Hepatocyte (in vitro differentiated cells): ENCODE results near the gene POU6F2.

Source experiments
- CTCF ChIP-seq: fragments of 200-600 bp; sonication (generic); IDR thresholded peaks from 2 replicates; pipeline ENCODE4 v1.5.1; 2016; ENCODE audit warnings: antibody characterized with exemption, mild to moderate bottlenecking; ENCODE audit not compliant: poor library complexity
- EZH2phosphoT487 ChIP-seq: fragments of 200-600 bp; sonication (generic); IDR thresholded peaks from one replicate; pipeline ENCODE4 v1.6.1; 2018; ENCODE audit warnings: antibody characterized with exemption, mild to moderate bottlenecking, low read depth, moderate library complexity; ENCODE audit not compliant: unreplicated experiment, severe bottlenecking

GRCh38 chr7:39433550-39433949, 455.8 kb downstream of the POU6F2 start:
- TF ChIP-seq EZH2phosphoT487 (no peak), CTCF (no peak)
